Mucosa of descending colon (tissue), 3 donors: ENCODE measurements around the gene KRT17. TPM values are rescaled to one million over a fixed set of nuclear protein-coding genes. Genes with fewer than 3 reads are reported as not detected.

Experiments used
- total RNA-seq, 3 donors: library from RNA; stranded (reverse); fragmentation: NEBNext Ultra II Directional in 2 of 3; extraction: Animal tissue kit (Norgen Biotek cat#: 25700) in 2 of 3; gene quantifications; one replicate each; pipeline versions ENCODE4 v1.2.1 to v1.2.4, GENCODE V29; 2021 to 2023
- donor health status: DM: no; HTN: no; CAD: no; lungs with moderate emphysema.
- donor health status: DM: no; HTN: no; CAD: no.
- donor health status: DM: no; HTN: yes; CAD: no.

The KRT17 gene
- total RNA-seq, 3 donors from 2014 or later, result 0.76 TPM; not detected in 2

Other genes starting within 250 kb of the KRT17 start
- gene KRT34, start 242.3 kb downstream of the KRT17 start, total RNA-seq, result not detected
- not detected for gene KRT31, start 227.0 kb downstream of the KRT17 start, total RNA-seq
- not detected for gene KRT37, start 200.0 kb downstream of the KRT17 start, total RNA-seq
- not detected for gene KRT38, start 183.6 kb downstream of the KRT17 start, total RNA-seq
- not detected for gene KRT32, start 157.2 kb downstream of the KRT17 start, total RNA-seq
- not detected for gene KRT35, start 143.4 kb downstream of the KRT17 start, total RNA-seq
- gene KRT36, start 134.7 kb downstream of the KRT17 start, total RNA-seq, result not detected
- gene KRT13, start 119.0 kb downstream of the KRT17 start, total RNA-seq, result 1 to 10 TPM in 1 of 3 donors, not detected in 2; 3.7 TPM
- gene KRT15, start 105.7 kb downstream of the KRT17 start, total RNA-seq, result 10 to 100 TPM in 1 of 3 donors, 1 to 10 TPM in 2; 5.0 to 16.5 (median 5.4) TPM
- gene KRT19, start 96.3 kb downstream of the KRT17 start, total RNA-seq, result 1,000 to 10,000 TPM in 2 of 3 donors, 100 to 1,000 TPM in 1; 723 to 2,357 (median 1,709) TPM
- gene KRT9, start 52.5 kb downstream of the KRT17 start, total RNA-seq, result not detected
- gene KRT14, start 37.7 kb downstream of the KRT17 start, total RNA-seq, result under 1 TPM in 1 of 3 donors, not detected in 2; 0.67 TPM
- not detected for gene KRT16, start 11.8 kb downstream of the KRT17 start, total RNA-seq
- 100 to 1,000 TPM; 547 to 915 (median 566) TPM for gene EIF1, start 64.3 kb upstream of the KRT17 start, total RNA-seq
- gene GAST, start 87.8 kb upstream of the KRT17 start, total RNA-seq, result not detected
- gene HAP1, start 110.1 kb upstream of the KRT17 start, total RNA-seq, result 1 to 10 TPM in 1 of 3 donors, under 1 TPM in 2; 0.12 to 2.8 (median 0.32) TPM
- 100 to 1,000 TPM; 165 to 383 (median 320) TPM for gene JUP, start 162.1 kb upstream of the KRT17 start, total RNA-seq
- gene P3H4, start 187.4 kb upstream of the KRT17 start, total RNA-seq, result 10 to 100 TPM; 10.7 to 14.0 (median 12.1) TPM
- 10 to 100 TPM in 2 of 3 donors, 1 to 10 TPM in 1; 5.7 to 32.7 (median 18.6) TPM for gene FKBP10, start 188.4 kb upstream of the KRT17 start, total RNA-seq
- gene NT5C3B, start 211.7 kb upstream of the KRT17 start, total RNA-seq, result 10 to 100 TPM; 17.8 to 46.5 (median 19.1) TPM
- under 1 TPM in 1 of 3 donors, not detected in 2; 0.73 TPM for gene KLHL10, start 213.2 kb upstream of the KRT17 start, total RNA-seq
- 10 to 100 TPM in 1 of 3 donors, 1 to 10 TPM in 2; 7.6 to 14.7 (median 8.5) TPM for gene KLHL11, start 240.8 kb upstream of the KRT17 start, total RNA-seq